Measurements from ENCODE around the gene PDE4B. TPM values are rescaled to one million over a fixed set of nuclear protein-coding genes. Genes with fewer than 3 reads are reported as not detected.
A peak's percentile ranks its signal among the peaks of the same experiment; 100 is the strongest.

Gene PDE4B
- polyA plus RNA-seq, 1 donor from 2014 or later, result 135 TPM

GRCh38 chr1:66242646-66243547 is 450.2 kb downstream of the PDE4B start:
- Histone ChIP-seq H3K79me2 (replicated peaks; ENCODE audit: insufficient read depth, low read length) (no peaks in the 10 kb centered on the region), H3K9me3 (ENCODE audit: low read length) (no peaks in the 10 kb centered on the region), H3F3A (ENCODE audit: insufficient read depth, low read length, poor library complexity, severe bottlenecking) (no peaks in the 10 kb centered on the region), H2AFZ (ENCODE audit: low read depth, low read length) (no peak overlapping the region), H3K4me2 (ENCODE audit: low read length) (no peak overlapping the region), H3K9me2 (ENCODE audit: insufficient read depth, low read length) (no peaks in the 10 kb centered on the region), H3K27me3 (ENCODE audit: insufficient read depth, low read depth, low read length) (no peaks in the 10 kb centered on the region), H3K9ac (ENCODE audit: low read length) (no peak overlapping the region), H3K36me3 (ENCODE audit: insufficient read depth, low read length) (no peaks in the 10 kb centered on the region), H3K27ac (ENCODE audit: low read length) (no peak overlapping the region), H3K4me3 (ENCODE audit: low read length) (no peak overlapping the region), H4K20me1 (ENCODE audit: insufficient read depth) (no peaks in the 10 kb centered on the region)
- TF ChIP-seq REST (IDR thresholded peaks at IDR 0.05; ENCODE audit: borderline replicate concordance) (peak; percentile 42), CTCF (IDR thresholded peaks at IDR 0.05; ENCODE audit: poor library complexity, severe bottlenecking) (peak; percentile 99), EP300 (conservative IDR thresholded peaks at IDR 0.05; ENCODE audit: poor library complexity, severe bottlenecking) (peak; percentile 22), POLR2AphosphoS5 (IDR thresholded peaks at IDR 0.05) (peak; percentile 23), SMC3 (conservative IDR thresholded peaks at IDR 0.05; ENCODE audit: poor library complexity) (peak; percentile 100), RAD21 (conservative IDR thresholded peaks at IDR 0.05) (peak; percentile 99), TAF1 (IDR thresholded peaks at IDR 0.05; ENCODE audit: low read depth) (no peak), EZH2 (IDR thresholded peaks at IDR 0.05; ENCODE audit: borderline replicate concordance, insufficient read depth, low read length, poor library complexity, severe bottlenecking) (no peak), MXI1 (conservative IDR thresholded peaks at IDR 0.05; ENCODE audit: poor library complexity, severe bottlenecking) (no peak)

- no peaks in the 10 kb centered on the region for H3K9me2 ChIP-seq (ENCODE audit: insufficient read depth, low read length)
- TF ChIP-seq TAF1 (IDR thresholded peaks at IDR 0.05; ENCODE audit: low read depth), result no peak
- TF ChIP-seq SMC3 (conservative IDR thresholded peaks at IDR 0.05; ENCODE audit: poor library complexity), result no peak
- no peak for TF ChIP-seq REST (IDR thresholded peaks at IDR 0.05; ENCODE audit: borderline replicate concordance)
- TF ChIP-seq EZH2 (IDR thresholded peaks at IDR 0.05; ENCODE audit: borderline replicate concordance, insufficient read depth, low read length, poor library complexity, severe bottlenecking), result no peak
- TF ChIP-seq POLR2AphosphoS5 (IDR thresholded peaks at IDR 0.05), result no peak
- no peak for TF ChIP-seq CTCF (IDR thresholded peaks at IDR 0.05; ENCODE audit: poor library complexity, severe bottlenecking)
- TF ChIP-seq RAD21 (conservative IDR thresholded peaks at IDR 0.05), result no peak
- TF ChIP-seq EP300 (conservative IDR thresholded peaks at IDR 0.05; ENCODE audit: poor library complexity, severe bottlenecking), result no peak
- TF ChIP-seq MXI1 (conservative IDR thresholded peaks at IDR 0.05; ENCODE audit: poor library complexity, severe bottlenecking), result no peak
- no peaks in the 10 kb centered on the region for H3K27me3 ChIP-seq (ENCODE audit: insufficient read depth, low read depth, low read length)
- H2AFZ ChIP-seq (ENCODE audit: low read depth, low read length), result no peak overlapping the region
- H3K9ac ChIP-seq (ENCODE audit: low read length), result no peak overlapping the region
- H3K79me2 ChIP-seq (replicated peaks; ENCODE audit: insufficient read depth, low read length), result no peaks in the 10 kb centered on the region
- no peaks in the 10 kb centered on the region for H3K9me3 ChIP-seq (ENCODE audit: low read length)
- no peak overlapping the region for H3K4me2 ChIP-seq (ENCODE audit: low read length)
- H3K4me3 ChIP-seq (ENCODE audit: low read length), result no peak overlapping the region
- no peak overlapping the region for H3K27ac ChIP-seq (ENCODE audit: low read length)
- H4K20me1 ChIP-seq (ENCODE audit: insufficient read depth), result no peaks in the 10 kb centered on the region
- no peaks in the 10 kb centered on the region for H3F3A ChIP-seq (ENCODE audit: insufficient read depth, low read length, poor library complexity, severe bottlenecking)
- H3K36me3 ChIP-seq (ENCODE audit: insufficient read depth, low read length), result no peaks in the 10 kb centered on the region
Observed at GRCh38 chr1:66243548-66244130, 450.9 kb downstream of the PDE4B start.

Measured in neural cell (in vitro differentiated cells).